ENCODE measurements around the gene IGFL4. TPM values are rescaled to one million over a fixed set of nuclear protein-coding genes. Genes with fewer than 3 reads are reported as not detected.
A peak's percentile ranks its signal among the peaks of the same experiment; 100 is the strongest.

IGFL4 gene
- total and polyA plus RNA-seq, 2 of the 4 experiments (the other 2 are of a cell fraction) = not detected

DNA sequence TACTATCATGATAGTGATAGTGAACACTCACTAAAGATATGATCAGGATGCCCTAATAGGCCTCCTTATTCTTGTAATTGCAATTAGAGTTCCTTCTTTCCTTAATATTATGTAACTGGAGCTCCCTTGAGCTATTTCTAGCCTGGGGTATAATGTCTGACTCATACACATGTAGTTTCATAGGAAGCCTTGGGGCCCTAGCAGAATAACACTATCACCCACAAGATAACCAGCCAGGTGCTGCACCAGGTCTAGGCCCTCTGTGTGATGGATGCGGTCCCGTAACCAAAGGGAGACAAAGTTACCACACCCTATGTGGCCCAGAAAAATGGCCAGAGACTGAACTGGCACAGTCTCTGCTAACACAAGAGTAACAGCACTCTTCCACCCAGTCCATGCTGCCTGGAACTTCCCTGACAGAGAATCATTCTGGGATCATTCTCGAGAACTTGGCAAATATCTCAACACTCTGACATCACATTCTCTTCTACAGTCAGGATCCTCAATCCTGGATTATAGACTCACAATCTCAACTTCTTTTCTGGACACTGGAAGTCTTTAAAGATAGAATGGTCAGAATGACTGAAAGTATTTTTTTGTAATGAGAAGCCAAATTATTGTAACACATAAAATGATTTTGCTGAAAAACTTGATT is 32.6 kb upstream of the IGFL4 start:
- Histone ChIP-seq H3K4me3 (ENCODE audit: insufficient read depth, low read depth, low read length) (no peak overlapping the region), H3K4me2 (ENCODE audit: low read depth, low read length) (no peak overlapping the region), H3K36me3 (ENCODE audit: control insufficient read depth, insufficient read depth, low read length) (no peaks in the 10 kb centered on the region), H2BK20ac (ENCODE audit: low read depth, low read length) (no peak overlapping the region), H3K9ac (ENCODE audit: low read depth, low read length) (no peak overlapping the region), H2AK9ac (replicated peaks; ENCODE audit: low read depth, low read length, poor library complexity) (no peak overlapping the region), H3K79me1 (ENCODE audit: low read depth in 1 of 2, low read length in 2 of 2) (no peaks in the 10 kb centered on the region), H2BK5ac (ENCODE audit: low read depth, low read length, poor library complexity, severe bottlenecking) (no peak overlapping the region), H3K9me1 (ENCODE audit: insufficient read depth, low read length) (peaks cover 8% of the 10 kb centered on the region), H3K18ac (ENCODE audit: low read depth, low read length) (no peak overlapping the region), H3K4ac (ENCODE audit: low read depth, low read length) (no peak overlapping the region), H3K4me1 (ENCODE audit: control insufficient read depth, insufficient read depth, low read length) (peaks cover 2% of the 10 kb centered on the region; the same call in 1 of the 2 replicates), H4K20me1 (ENCODE audit: insufficient read depth, low read length) (no peaks in the 10 kb centered on the region; the same call in 1 of the 2 replicates), H3K27me3 (ENCODE audit: control insufficient read depth, insufficient read depth, low read length) (peaks cover 46% of the 10 kb centered on the region), H4K91ac (ENCODE audit: insufficient read depth, low read depth, low read length) (no peak overlapping the region), H3K23ac (ENCODE audit: low read depth, low read length) (no peak overlapping the region), H4K5ac (ENCODE audit: low read depth, low read length) (no peak overlapping the region), H3K56ac (ENCODE audit: extremely low read depth, insufficient read depth, low read length) (no peak overlapping the region), H2BK120ac (ENCODE audit: low read depth, low read length) (no peak overlapping the region), H4K8ac (ENCODE audit: low read depth in 2 of 2, low read length in 2 of 2) (no peak overlapping the region), H3K9me3 (ENCODE audit: control insufficient read depth, insufficient read depth, low read length) (no peaks in the 10 kb centered on the region), H3K14ac (replicated peaks; ENCODE audit: low read depth, low read length) (no peak overlapping the region), H2AFZ (replicated peaks; ENCODE audit: low read length, poor library complexity) (no peak overlapping the region), H2BK15ac (ENCODE audit: low read depth, low read length) (no peak overlapping the region), H2AK5ac (ENCODE audit: low read depth, low read length) (no peak overlapping the region), H3K27ac (ENCODE audit: insufficient read depth, low read length) (no peak overlapping the region)
- ChIA-PET POLR2A (ENCODE audit: unreplicated experiment) (no interaction called here), CTCF (interaction anchor here (1.3 kb wide), 1 partner anchor 47 kb away, joined by 4 read pairs; no protein-coding TSS in a partner anchor)
- dilution Hi-C loops (cut with HindIII; ENCODE audit: low sequenced_read_pairs, unreplicated experiment) = no loop called here
- intact Hi-C loops (cut with micrococcal nuclease) = no loop called here
- no peak for TF ChIP-seq MAFK (IDR thresholded peaks at IDR 0.05; ENCODE audit: low read depth, low read length)
- TF ChIP-seq FOS (IDR thresholded peaks at IDR 0.05; ENCODE audit: low read depth, low read length) = peak; percentile 10; the same call in 1 of the 2 replicates
- TF ChIP-seq CEBPB (IDR thresholded peaks at IDR 0.05; ENCODE audit: low read depth, low read length) = no peak
- TF ChIP-seq BHLHE40 (IDR thresholded peaks at IDR 0.05; ENCODE audit: low read depth, low read length) = no peak
- no TSS peak for BruUV-seq (replicated peaks)
- WGBS, 2 experiments (ENCODE audit: extremely low coverage in 2 of 2, insufficient read length in 1 of 2) = 100% methylated on average over 1 of the region's 3 CpGs; no CpG with 5 or more reads in 1 of the 2 experiments
- DNase-seq = peak; percentile 5
- in situ Hi-C loops (cut with MboI; ENCODE audit: low sequenced_read_pairs) = loop anchor here (10.0 kb wide), 1 partner anchor 49 kb away; the partner anchor contains the start of gene PGLYRP1
- ATAC-seq (ENCODE audit: low read depth) = no peak
